Measurements from ENCODE around the gene CDK5RAP1.

DNA sequence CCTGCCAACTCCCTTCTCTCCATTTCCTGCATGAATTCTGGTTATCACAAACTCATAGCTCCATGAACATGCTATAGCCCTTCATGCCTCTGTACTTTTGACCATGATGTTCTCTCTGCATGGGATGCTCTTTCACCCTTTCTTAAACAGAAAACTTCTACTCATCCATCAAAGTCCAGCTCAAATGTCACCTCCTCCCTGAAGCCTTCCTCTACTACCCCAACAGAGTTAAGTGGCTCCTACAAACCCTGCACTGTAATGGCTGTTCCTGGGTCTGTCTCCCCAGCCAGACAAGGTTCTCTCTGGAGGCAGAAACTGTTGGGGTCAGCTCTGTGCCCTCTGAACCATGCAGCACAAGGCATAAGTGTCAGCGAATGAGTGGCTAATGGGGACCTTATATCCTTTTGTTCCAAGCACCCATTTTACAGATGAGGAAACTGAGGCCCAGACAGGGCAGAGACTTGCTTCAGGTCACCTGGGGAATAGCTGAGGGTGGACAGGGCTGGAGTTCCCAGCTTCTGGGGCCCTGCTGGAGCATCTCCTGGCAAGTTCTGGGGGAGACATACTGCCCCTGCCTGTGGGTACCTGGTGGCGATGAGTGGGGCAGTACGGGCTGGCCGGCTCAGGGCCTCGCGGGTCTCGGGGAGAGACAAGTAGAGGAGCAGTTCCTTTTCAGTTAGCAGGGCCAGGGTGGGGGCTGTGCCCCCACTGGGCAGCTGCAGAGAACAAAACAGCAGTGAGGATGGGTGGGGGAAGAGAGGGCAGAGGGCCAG is 10.6 kb upstream of the CDK5RAP1 start:
- TF ChIP-seq EZH2phosphoT487 (IDR thresholded peaks at IDR 0.05; ENCODE audit: insufficient read depth, low read depth) (no peak), EZH2 (IDR thresholded peaks at IDR 0.05; ENCODE audit: insufficient read depth, poor library complexity, severe bottlenecking) (no peak)

Data from GM23248 (cell line).